H9 (cell line): ENCODE measurements around the gene EPHB6. TPM values are rescaled to one million over a fixed set of nuclear protein-coding genes. Genes with fewer than 3 reads are reported as not detected.

Experiments used
- DNase-seq: peaks from one replicate; pipeline ENCODE4 v3.0.0-alpha.2; 2017
- H2AFZ ChIP-seq: one replicate; pipeline ENCODE4 v1.6.1; 2013; ENCODE audit warnings: mild to moderate bottlenecking, low read length, control low read depth, moderate library complexity
- H2AK5ac ChIP-seq: 2 replicates; pipeline ENCODE4 v1.6.1; 2013; ENCODE audit warnings: low read length, control low read depth, mixed read lengths; ENCODE audit not compliant: insufficient read length
- H2BK120ac ChIP-seq: one replicate; pipeline ENCODE4 v1.6.1; 2013; ENCODE audit warnings: low read depth, mild to moderate bottlenecking, low read length, control low read depth, inconsistent platforms; ENCODE audit not compliant: poor library complexity, severe bottlenecking
- H2BK12ac ChIP-seq: 2 replicates; pipeline ENCODE4 v1.6.1; 2013; ENCODE audit warnings: low read length, control low read depth, mixed read lengths, low read depth; ENCODE audit not compliant: insufficient read length
- H2BK15ac ChIP-seq: 2 replicates; pipeline ENCODE4 v1.6.1; 2013; ENCODE audit warnings: low read depth, low read length, control low read depth
- H2BK20ac ChIP-seq: one replicate; pipeline ENCODE4 v1.6.1; 2013; ENCODE audit warnings: low read depth, mild to moderate bottlenecking, low read length, control low read depth, inconsistent platforms; ENCODE audit not compliant: poor library complexity, severe bottlenecking
- H2BK5ac ChIP-seq: 2 replicates; pipeline ENCODE4 v1.6.1; 2013; ENCODE audit warnings: low read length, control low read depth, mixed read lengths; ENCODE audit not compliant: insufficient read length
- H3K14ac ChIP-seq: 2 replicates; pipeline ENCODE4 v1.6.1; 2013; ENCODE audit warnings: low read length, control low read depth; ENCODE audit not compliant: insufficient read depth
- H3K18ac ChIP-seq: 2 replicates; pipeline ENCODE4 v1.6.1; 2013; ENCODE audit warnings: low read depth, mild to moderate bottlenecking, mixed read lengths, low read length, control low read depth; ENCODE audit not compliant: insufficient read length
- H3K23ac ChIP-seq: 2 replicates; pipeline ENCODE4 v1.6.1; 2013; ENCODE audit warnings: low read length, control low read depth, mixed read lengths, low read depth; ENCODE audit not compliant: insufficient read length
- H3K23me2 ChIP-seq: 2 replicates; pipeline ENCODE4 v1.6.1; 2013; ENCODE audit warnings: low read depth, mild to moderate bottlenecking, mixed read lengths, low read length, control low read depth; ENCODE audit not compliant: insufficient read length, poor library complexity, severe bottlenecking
- H3K27ac ChIP-seq: 2 replicates; pipeline ENCODE4 v1.5.1; 2013; ENCODE audit warnings: low read length, control low read depth, mixed read lengths, low read depth; ENCODE audit not compliant: insufficient read length
- H3K27me3 ChIP-seq: 2 replicates; pipeline ENCODE4 v1.6.1; 2013; ENCODE audit warnings: low read length, control low read depth, inconsistent platforms; ENCODE audit not compliant: insufficient read depth
- H3K4ac ChIP-seq: 2 replicates; pipeline ENCODE4 v1.6.1; 2013; ENCODE audit warnings: low read depth, mild to moderate bottlenecking, control low read depth, inconsistent platforms, low read length, moderate library complexity
- H3K4me1 ChIP-seq: 2 replicates; pipeline ENCODE4 v1.6.1; 2013; ENCODE audit warnings: low read length, control low read depth, inconsistent platforms; ENCODE audit not compliant: insufficient read depth
- H3K4me2 ChIP-seq: 2 replicates; pipeline ENCODE4 v1.6.1; 2013; ENCODE audit warnings: low read length, control low read depth, mixed read lengths; ENCODE audit not compliant: insufficient read length, insufficient read depth
- H3K56ac ChIP-seq: 2 replicates; pipeline ENCODE4 v1.6.1; 2013; ENCODE audit warnings: low read depth, mild to moderate bottlenecking, mixed read lengths, low read length, control low read depth; ENCODE audit not compliant: insufficient read length
- H3K79me1 ChIP-seq: 2 replicates; pipeline ENCODE4 v1.6.1; 2013; ENCODE audit warnings: low read depth, mild to moderate bottlenecking, moderate library complexity, low read length, control low read depth, inconsistent platforms; ENCODE audit not compliant: insufficient read depth, poor library complexity, severe bottlenecking
- H3K79me2 ChIP-seq: 2 replicates; pipeline ENCODE4 v1.6.1; 2013; ENCODE audit warnings: low read length, control low read depth, inconsistent platforms; ENCODE audit not compliant: insufficient read depth
- H3K9ac ChIP-seq: 2 replicates; pipeline ENCODE4 v1.6.1; 2013; ENCODE audit warnings: low read length, control low read depth, mixed read lengths; ENCODE audit not compliant: insufficient read length; ENCODE audit errors: extremely low read depth
- H3K9me3 ChIP-seq: one replicate; pipeline ENCODE4 v1.6.1; 2013; ENCODE audit warnings: low read depth, low read length, inconsistent platforms; ENCODE audit not compliant: control insufficient read depth
- H3T11ph ChIP-seq: one replicate; pipeline ENCODE4 v1.6.1; 2013; ENCODE audit warnings: mild to moderate bottlenecking, low read length, control low read depth, inconsistent platforms
- H4K20me1 ChIP-seq: one replicate; pipeline ENCODE4 v1.6.1; 2013; ENCODE audit not compliant: control insufficient read depth, insufficient read length, insufficient read depth
- H4K5ac ChIP-seq: 2 replicates; pipeline ENCODE4 v1.6.1; 2013; ENCODE audit warnings: low read depth, mild to moderate bottlenecking, mixed read lengths, low read length, control low read depth; ENCODE audit not compliant: insufficient read length
- H4K8ac ChIP-seq: replicated peaks from 2 replicates; pipeline ENCODE4 v1.6.1; 2013; ENCODE audit warnings: low read length, control low read depth, mixed read lengths, low read depth; ENCODE audit not compliant: insufficient read length
- H4K91ac ChIP-seq: 2 replicates; pipeline ENCODE4 v1.6.1; 2013; ENCODE audit warnings: low read depth, mild to moderate bottlenecking, moderate library complexity, mixed read lengths, low read length, control low read depth; ENCODE audit not compliant: insufficient read length
- H3K27ac Mint-ChIP-seq, 3 experiments: 2 replicates in 2 of 3; 3 replicates in 1 of 3; pipeline ENCODE4 v1.8.0; 2020 to 2021; ENCODE audit warnings: mixed read lengths in 3 of 3, mild to moderate bottlenecking in 1 of 3, moderate library complexity in 1 of 3
- H3K27me3 Mint-ChIP-seq: 2 replicates; pipeline ENCODE4 v1.8.0; 2021; ENCODE audit warnings: low read depth, mild to moderate bottlenecking, moderate library complexity, mixed read lengths
- H3K36me3 Mint-ChIP-seq, 3 experiments: 2 replicates in 2 of 3; 3 replicates in 1 of 3; pipeline ENCODE4 v1.8.0; 2020 to 2021; ENCODE audit warnings: low read depth in 3 of 3, mixed read lengths in 3 of 3; ENCODE audit not compliant: insufficient read depth in 1 of 3
- H3K4me1 Mint-ChIP-seq, 2 experiments: 2 replicates each; pipeline ENCODE4 v1.8.0; 2020; ENCODE audit warnings: mixed read lengths in 2 of 2
- H3K4me3 Mint-ChIP-seq, 2 experiments: 2 replicates in 1 of 2; 3 replicates in 1 of 2; pipeline ENCODE4 v1.8.0; 2020 to 2021; ENCODE audit warnings: mild to moderate bottlenecking in 2 of 2, mixed read lengths in 2 of 2, moderate library complexity in 1 of 2
- H3K9me3 Mint-ChIP-seq, 2 experiments: 2 replicates in 1 of 2; 3 replicates in 1 of 2; pipeline ENCODE4 v1.8.0; 2020; ENCODE audit warnings: mild to moderate bottlenecking in 2 of 2, mixed read lengths in 2 of 2, moderate library complexity in 1 of 2
- WGBS: extraction: QIAGEN DNeasy Blood & Tissue Kit; methylation state at CpG from one replicate; pipeline ENCODE4 v1.1.7; 2013; ENCODE audit warnings: missing lambda C conversion rate, low lambda C conversion rate, mixed read lengths; ENCODE audit not compliant: insufficient read length; ENCODE audit errors: extremely low coverage; 5-methylcytosine and 5-hydroxymethylcytosine counted together
- total RNA-seq: library from RNA; stranded (reverse); gene quantifications from 2 replicates; pipeline ENCODE4 v1.2.1, GENCODE V29; 2021
- TF ChIP-seq, protein P1 (sequence below): fragments of 200-600 bp; sonication (generic); conservative IDR thresholded peaks from 3 replicates; pipeline ENCODE4 v1.8.0; 2021; ENCODE audit warnings: antibody characterized with exemption, mild to moderate bottlenecking

Gene EPHB6
- total RNA-seq, 1 experiment from 2014 or later = 9.7 TPM

GRCh38 chr7:142913566-142913965 lies 58.7 kb downstream of the EPHB6 start:
- no peaks in the 10 kb centered on the region for H3K27me3 ChIP-seq
- TF ChIP-seq, protein P1, sequence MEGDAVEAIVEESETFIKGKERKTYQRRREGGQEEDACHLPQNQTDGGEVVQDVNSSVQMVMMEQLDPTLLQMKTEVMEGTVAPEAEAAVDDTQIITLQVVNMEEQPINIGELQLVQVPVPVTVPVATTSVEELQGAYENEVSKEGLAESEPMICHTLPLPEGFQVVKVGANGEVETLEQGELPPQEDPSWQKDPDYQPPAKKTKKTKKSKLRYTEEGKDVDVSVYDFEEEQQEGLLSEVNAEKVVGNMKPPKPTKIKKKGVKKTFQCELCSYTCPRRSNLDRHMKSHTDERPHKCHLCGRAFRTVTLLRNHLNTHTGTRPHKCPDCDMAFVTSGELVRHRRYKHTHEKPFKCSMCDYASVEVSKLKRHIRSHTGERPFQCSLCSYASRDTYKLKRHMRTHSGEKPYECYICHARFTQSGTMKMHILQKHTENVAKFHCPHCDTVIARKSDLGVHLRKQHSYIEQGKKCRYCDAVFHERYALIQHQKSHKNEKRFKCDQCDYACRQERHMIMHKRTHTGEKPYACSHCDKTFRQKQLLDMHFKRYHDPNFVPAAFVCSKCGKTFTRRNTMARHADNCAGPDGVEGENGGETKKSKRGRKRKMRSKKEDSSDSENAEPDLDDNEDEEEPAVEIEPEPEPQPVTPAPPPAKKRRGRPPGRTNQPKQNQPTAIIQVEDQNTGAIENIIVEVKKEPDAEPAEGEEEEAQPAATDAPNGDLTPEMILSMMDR = no peak
- WGBS = no CpG with 5 or more reads among the region's 2 CpGs
- Mint-ChIP-seq H3K4me1 (peaks cover 4 to 7% of the 10 kb centered on the region in 2 experiments), H3K9me3 (0 out of 5 replicates have a peak, but pooled peaks cover 0 to 3% of the 10 kb centered on the region in 2 experiments), H3K4me3 (no peak overlapping the region), H3K27ac (no peak overlapping the region), H3K27me3 (peaks cover 15% of the 10 kb centered on the region), H3K36me3 (no peaks in the 10 kb centered on the region)
- DNase-seq = no peak
- H3K56ac ChIP-seq = no peak overlapping the region
- no peaks in the 10 kb centered on the region for H3K23me2 ChIP-seq
- no peak overlapping the region for H3K18ac ChIP-seq
- no peak overlapping the region for H4K5ac ChIP-seq
- H2BK120ac ChIP-seq = no peak overlapping the region
- H3K14ac ChIP-seq = no peak overlapping the region
- H2BK5ac ChIP-seq = no peak overlapping the region
- no peak overlapping the region for H2BK12ac ChIP-seq
- no peak overlapping the region for H4K8ac ChIP-seq
- H3K79me2 ChIP-seq = no peaks in the 10 kb centered on the region
- H3K27ac ChIP-seq = no peak overlapping the region
- H3K79me1 ChIP-seq = no peaks in the 10 kb centered on the region
- H3K23ac ChIP-seq = no peak overlapping the region
- no peak overlapping the region for H3K9ac ChIP-seq
- no peak overlapping the region for H3K4ac ChIP-seq
- no peaks in the 10 kb centered on the region for H3K4me1 ChIP-seq
- H2BK20ac ChIP-seq = no peak overlapping the region
- no peaks in the 10 kb centered on the region for H4K20me1 ChIP-seq
- no peaks in the 10 kb centered on the region for H3K9me3 ChIP-seq
- no peak overlapping the region for H2AFZ ChIP-seq
- H3T11ph ChIP-seq = no peak overlapping the region
- no peak overlapping the region for H3K4me2 ChIP-seq
- H2AK5ac ChIP-seq = no peak overlapping the region
- no peak overlapping the region for H4K91ac ChIP-seq
- H2BK15ac ChIP-seq = no peak overlapping the region
